ENCODE data around the gene ARMC7. TPM values are rescaled to one million over a fixed set of nuclear protein-coding genes. Genes with fewer than 3 reads are reported as not detected.

ARMC7 gene
- total RNA-seq, 1 donor from 2014 or later, result 1.9 TPM

DNA sequence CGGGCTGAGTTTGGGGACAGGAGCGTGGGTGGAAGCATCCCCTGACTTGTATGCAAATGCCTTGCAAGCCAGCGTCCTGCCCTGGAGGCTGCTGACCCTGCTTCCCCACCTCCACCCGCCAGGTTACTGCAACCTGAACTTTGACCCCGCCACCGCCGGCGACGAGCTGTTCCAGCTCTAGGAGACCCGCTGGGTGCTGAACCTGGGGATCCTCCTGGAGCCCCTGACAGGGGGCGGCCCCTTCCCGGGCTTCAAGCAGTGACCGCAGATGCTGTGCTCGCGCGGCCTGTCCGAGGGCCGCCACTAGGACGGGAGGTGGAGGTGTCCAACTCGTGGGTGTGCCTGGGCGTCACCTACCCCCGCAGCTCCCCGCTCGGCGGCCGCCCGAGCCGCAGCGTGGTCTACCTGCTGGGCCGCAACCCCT is 32.7 kb upstream of the ARMC7 start:
- Histone ChIP-seq H3K27ac (no peak overlapping the region), H2AFZ (replicated peaks) (no peak overlapping the region), H3K9ac (no peak overlapping the region), H3K9me3 (ENCODE audit: low read depth) (no peaks in the 10 kb centered on the region), H3K4me2 (no peak overlapping the region), H3K79me2 (ENCODE audit: low read depth) (no peaks in the 10 kb centered on the region), H3K4me3 (no peak overlapping the region), H3F3A (ENCODE audit: low read depth) (peaks cover 3% of the 10 kb centered on the region), H4K20me1 (ENCODE audit: low read depth) (no peaks in the 10 kb centered on the region), H3K4me1 (no peaks in the 10 kb centered on the region), H3K27me3 (no peaks in the 10 kb centered on the region), H3K36me3 (no peaks in the 10 kb centered on the region)
- Mint-ChIP-seq H3K4me3 (no peak overlapping the region), H3K4me1 (peaks cover 11% of the 10 kb centered on the region), H3K27me3 (ENCODE audit: insufficient read depth, low read depth) (peaks cover 6% of the 10 kb centered on the region), H3K36me3 (no peaks in the 10 kb centered on the region), H3K9me3 (no peaks in the 10 kb centered on the region), H3K27ac (no peak overlapping the region)
- no peak for DNase-seq (ENCODE audit: low spot score)
- TF ChIP-seq, protein P1, sequence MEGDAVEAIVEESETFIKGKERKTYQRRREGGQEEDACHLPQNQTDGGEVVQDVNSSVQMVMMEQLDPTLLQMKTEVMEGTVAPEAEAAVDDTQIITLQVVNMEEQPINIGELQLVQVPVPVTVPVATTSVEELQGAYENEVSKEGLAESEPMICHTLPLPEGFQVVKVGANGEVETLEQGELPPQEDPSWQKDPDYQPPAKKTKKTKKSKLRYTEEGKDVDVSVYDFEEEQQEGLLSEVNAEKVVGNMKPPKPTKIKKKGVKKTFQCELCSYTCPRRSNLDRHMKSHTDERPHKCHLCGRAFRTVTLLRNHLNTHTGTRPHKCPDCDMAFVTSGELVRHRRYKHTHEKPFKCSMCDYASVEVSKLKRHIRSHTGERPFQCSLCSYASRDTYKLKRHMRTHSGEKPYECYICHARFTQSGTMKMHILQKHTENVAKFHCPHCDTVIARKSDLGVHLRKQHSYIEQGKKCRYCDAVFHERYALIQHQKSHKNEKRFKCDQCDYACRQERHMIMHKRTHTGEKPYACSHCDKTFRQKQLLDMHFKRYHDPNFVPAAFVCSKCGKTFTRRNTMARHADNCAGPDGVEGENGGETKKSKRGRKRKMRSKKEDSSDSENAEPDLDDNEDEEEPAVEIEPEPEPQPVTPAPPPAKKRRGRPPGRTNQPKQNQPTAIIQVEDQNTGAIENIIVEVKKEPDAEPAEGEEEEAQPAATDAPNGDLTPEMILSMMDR (IDR thresholded peaks at IDR 0.05), result no peak
- no peak for TF ChIP-seq EZH2phosphoT487 (IDR thresholded peaks at IDR 0.05)
- no peak for TF ChIP-seq EZH2 (IDR thresholded peaks at IDR 0.05)

DNA sequence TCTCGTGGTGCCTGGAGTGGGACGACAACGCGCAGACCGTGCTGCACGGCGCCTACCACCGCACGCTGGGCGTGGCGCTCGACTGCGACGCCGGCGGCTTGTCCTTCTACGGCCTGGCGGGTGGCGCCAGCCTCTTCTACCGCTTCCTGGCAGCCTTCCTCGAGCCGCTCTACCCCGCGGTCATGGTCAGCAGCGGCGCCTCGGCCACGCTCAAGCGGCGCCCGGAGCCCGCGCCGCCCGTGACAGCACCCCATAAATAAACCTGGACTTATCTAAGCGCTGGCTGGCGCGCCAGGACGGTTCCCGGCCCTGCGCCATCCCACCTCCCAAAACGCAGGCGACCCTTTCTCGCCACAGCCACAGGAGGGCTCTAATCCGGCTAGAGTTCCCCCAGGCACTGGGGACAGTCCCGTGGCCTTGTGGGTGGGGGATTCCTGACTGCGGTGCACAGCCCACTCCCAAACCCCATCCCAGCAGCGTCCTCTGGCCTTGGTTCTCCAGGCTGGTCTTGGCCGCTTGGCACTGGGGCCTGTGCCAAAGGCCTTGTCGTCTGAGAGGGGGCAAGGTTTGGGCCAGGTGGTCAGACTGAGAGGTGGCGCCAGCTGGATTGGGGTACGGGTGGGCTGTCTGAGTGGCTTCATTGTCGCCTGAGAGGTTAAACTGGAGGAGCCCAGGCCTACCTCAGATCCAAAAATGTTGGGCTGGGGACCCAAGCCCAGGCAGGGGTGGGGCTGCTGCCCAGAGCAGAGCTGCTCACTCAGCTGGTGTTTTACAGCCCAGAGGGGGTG is 32.1 kb upstream of the ARMC7 start:
- H3K4me3 ChIP-seq, result no peak overlapping the region
- H3K4me3 Mint-ChIP-seq, result no peak overlapping the region

DNA sequence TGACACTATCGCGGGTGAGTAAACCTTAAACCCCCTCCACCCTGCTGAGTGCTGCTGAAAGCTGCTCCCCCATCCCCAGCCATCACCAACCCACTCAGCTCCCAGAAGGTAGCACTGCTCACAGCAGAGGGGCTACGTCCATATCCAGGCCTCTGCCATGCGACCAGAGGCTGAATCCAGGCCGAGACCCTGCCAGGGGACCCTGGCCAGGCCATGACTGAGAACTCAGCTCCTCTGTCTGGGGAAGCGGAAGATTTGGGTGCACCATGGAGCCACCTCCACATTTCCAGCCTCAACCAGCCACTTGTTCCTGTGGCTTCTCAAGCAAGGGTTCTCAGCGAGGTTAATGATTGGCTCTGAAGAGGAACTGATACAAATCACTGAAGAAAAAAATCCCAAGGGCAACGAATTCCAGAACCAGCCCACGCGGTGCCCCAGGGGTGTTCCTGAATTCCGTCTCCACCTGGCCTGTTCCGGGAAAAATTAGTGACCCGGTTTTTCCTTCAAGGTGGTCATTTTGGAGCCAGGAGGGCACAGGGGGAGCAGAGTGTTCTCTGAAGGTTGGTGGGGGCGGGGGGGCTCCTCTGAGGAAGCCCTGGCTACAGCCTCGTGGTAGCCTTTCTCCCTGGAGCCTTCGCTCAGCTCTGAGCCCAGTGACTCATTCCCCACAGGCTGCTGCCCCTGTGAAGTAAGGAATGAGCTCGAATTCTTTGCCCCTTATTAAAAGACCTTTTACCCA is 31.3 kb upstream of the ARMC7 start:
- no peak overlapping the region for H3K9ac ChIP-seq
- no peaks in the 10 kb centered on the region for H3K27me3 ChIP-seq
- peak overlapping the region; percentile 40 for H2AFZ ChIP-seq (replicated peaks)
- H3K36me3 ChIP-seq, result no peaks in the 10 kb centered on the region
- H3F3A ChIP-seq (ENCODE audit: low read depth), result peaks cover 3% of the 10 kb centered on the region
- H4K20me1 ChIP-seq (ENCODE audit: low read depth), result no peaks in the 10 kb centered on the region
- no peak overlapping the region for H3K27ac Mint-ChIP-seq
- TF ChIP-seq EZH2phosphoT487 (IDR thresholded peaks at IDR 0.05), result no peak
- TF ChIP-seq, protein P1 (IDR thresholded peaks at IDR 0.05), result no peak
- TF ChIP-seq EZH2 (IDR thresholded peaks at IDR 0.05), result no peak
- H3K4me2 ChIP-seq, result no peak overlapping the region
- no peaks in the 10 kb centered on the region for H3K36me3 Mint-ChIP-seq
- H3K9me3 Mint-ChIP-seq, result no peaks in the 10 kb centered on the region
- no peak overlapping the region for H3K27ac ChIP-seq
- no peaks in the 10 kb centered on the region for H3K4me1 ChIP-seq
- no peaks in the 10 kb centered on the region for H3K9me3 ChIP-seq (ENCODE audit: low read depth)
- no peak overlapping the region for H3K4me3 ChIP-seq
- peaks cover 13% of the 10 kb centered on the region for H3K4me1 Mint-ChIP-seq
- H3K79me2 ChIP-seq (ENCODE audit: low read depth), result no peaks in the 10 kb centered on the region
- no peak for DNase-seq (ENCODE audit: low spot score)
- H3K27me3 Mint-ChIP-seq (ENCODE audit: insufficient read depth, low read depth), result peaks cover 6% of the 10 kb centered on the region
- no peak overlapping the region for H3K4me3 Mint-ChIP-seq

More for the DNA sequence above, 32.1 kb upstream of the ARMC7 start:
- DNase-seq (ENCODE audit: low spot score), result no peak
- Histone ChIP-seq H4K20me1 (ENCODE audit: low read depth) (no peaks in the 10 kb centered on the region), H2AFZ (replicated peaks) (no peak overlapping the region), H3K27me3 (no peaks in the 10 kb centered on the region), H3F3A (ENCODE audit: low read depth) (peaks cover 3% of the 10 kb centered on the region), H3K9ac (no peak overlapping the region), H3K4me2 (no peak overlapping the region), H3K9me3 (ENCODE audit: low read depth) (no peaks in the 10 kb centered on the region), H3K36me3 (no peaks in the 10 kb centered on the region), H3K79me2 (ENCODE audit: low read depth) (no peaks in the 10 kb centered on the region), H3K4me1 (no peaks in the 10 kb centered on the region), H3K27ac (no peak overlapping the region)
- TF ChIP-seq, protein P1 (IDR thresholded peaks at IDR 0.05), result no peak
- Mint-ChIP-seq H3K4me1 (peaks cover 12% of the 10 kb centered on the region), H3K36me3 (no peaks in the 10 kb centered on the region), H3K27me3 (ENCODE audit: insufficient read depth, low read depth) (peaks cover 6% of the 10 kb centered on the region), H3K27ac (no peak overlapping the region), H3K9me3 (no peaks in the 10 kb centered on the region)

Measured in neural progenitor cell (in vitro differentiated cells).